ENCODE measurements around the gene FOXO1.

Gene FOXO1

GRCh38 chr13:40648040-40648439 is 18.4 kb downstream of the FOXO1 start:
- DNase-seq: no peak
- no peak for ATAC-seq (ENCODE audit: insufficient read depth, low read depth)
- Histone ChIP-seq H3K36me3 (ENCODE audit: insufficient read depth, low read length) (no peaks in the 10 kb centered on the region), H3K27me3 (ENCODE audit: insufficient read depth, low read length, poor library complexity) (no peaks in the 10 kb centered on the region), H3K9me3 (ENCODE audit: insufficient read depth, low read length, severe bottlenecking) (no peaks in the 10 kb centered on the region), H3K4me1 (ENCODE audit: insufficient read depth, low read length) (no peaks in the 10 kb centered on the region), H3K27ac (ENCODE audit: low read length) (no peak overlapping the region), H4K20me1 (ENCODE audit: insufficient read depth, low read length) (no peaks in the 10 kb centered on the region), H3K4me2 (ENCODE audit: insufficient read depth, low read length) (no peak overlapping the region), H2AFZ (ENCODE audit: low read depth, low read length) (no peak overlapping the region), H3K79me2 (ENCODE audit: insufficient read depth, low read length) (no peaks in the 10 kb centered on the region), H3K9ac (ENCODE audit: low read depth, low read length) (no peak overlapping the region), H3K4me3 (ENCODE audit: low read depth in 1 of 2, low read length in 2 of 2) (no peak overlapping the region)
- no peak for TF ChIP-seq EZH2 (IDR thresholded peaks at IDR 0.05; ENCODE audit: borderline replicate concordance, low read depth, low read length, severe bottlenecking)

- Histone ChIP-seq H3K79me2 (ENCODE audit: insufficient read depth, low read length) (no peaks in the 10 kb centered on the region), H4K20me1 (ENCODE audit: insufficient read depth, low read length) (no peaks in the 10 kb centered on the region), H2AFZ (ENCODE audit: low read depth, low read length) (no peak overlapping the region), H3K9me3 (ENCODE audit: insufficient read depth, low read length, severe bottlenecking) (no peaks in the 10 kb centered on the region), H3K27ac (ENCODE audit: low read length) (no peak overlapping the region), H3K4me1 (ENCODE audit: insufficient read depth, low read length) (no peaks in the 10 kb centered on the region), H3K9ac (ENCODE audit: low read depth, low read length) (no peak overlapping the region), H3K4me3 (ENCODE audit: low read depth in 1 of 2, low read length in 2 of 2) (no peak overlapping the region), H3K4me2 (ENCODE audit: insufficient read depth, low read length) (no peak overlapping the region), H3K27me3 (ENCODE audit: insufficient read depth, low read length, poor library complexity) (no peaks in the 10 kb centered on the region), H3K36me3 (ENCODE audit: insufficient read depth, low read length) (no peaks in the 10 kb centered on the region)
- no peak for DNase-seq
- TF ChIP-seq CTCF (IDR thresholded peaks at IDR 0.05; ENCODE audit: borderline replicate concordance, extremely low read depth, low read length, poor library complexity, severe bottlenecking) (no peak), EZH2 (IDR thresholded peaks at IDR 0.05; ENCODE audit: borderline replicate concordance, low read depth, low read length, severe bottlenecking) (no peak)
- ATAC-seq (ENCODE audit: insufficient read depth, low read depth): no peak
Observed at GRCh38 chr13:40644838-40645604, 21.4 kb downstream of the FOXO1 start.

DNA sequence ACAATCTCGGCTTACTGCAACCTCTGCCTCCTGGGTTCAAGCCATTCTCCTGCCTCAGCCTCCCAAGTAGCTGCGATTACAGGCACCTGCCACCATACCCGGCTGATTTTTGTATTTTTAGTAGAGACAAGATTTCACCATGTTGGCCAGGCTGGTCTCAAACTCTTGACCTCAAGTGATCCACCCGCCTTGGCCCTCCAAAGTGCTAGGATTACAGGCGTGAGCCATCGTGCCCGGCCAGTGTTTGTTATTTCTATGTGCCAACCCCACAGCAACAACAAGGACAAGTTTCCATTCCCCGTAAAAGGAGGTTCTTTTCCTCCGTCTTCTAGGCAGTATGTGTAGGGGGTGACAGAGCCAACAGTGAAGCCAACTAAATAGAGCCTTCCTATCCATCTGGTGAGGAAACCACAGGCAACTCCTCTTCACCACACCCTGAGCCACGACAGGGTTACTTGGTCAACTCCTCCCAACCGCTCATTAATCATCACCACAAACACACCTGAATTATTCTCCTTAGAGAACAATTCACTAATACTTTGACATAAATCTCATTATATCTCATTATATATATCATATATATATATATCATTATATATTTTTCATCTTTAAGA is 25.5 kb downstream of the FOXO1 start:
- 0 out of 2 replicates have a peak, but pooled peaks cover 2% of the 10 kb centered on the region for H4K20me1 ChIP-seq (ENCODE audit: insufficient read depth, low read length)
- no peak overlapping the region for H3K27ac ChIP-seq (ENCODE audit: low read length)
- H3K79me2 ChIP-seq (ENCODE audit: insufficient read depth, low read length): no peaks in the 10 kb centered on the region
- no peak overlapping the region for H2AFZ ChIP-seq (ENCODE audit: low read depth, low read length)
- TF ChIP-seq EZH2 (IDR thresholded peaks at IDR 0.05; ENCODE audit: borderline replicate concordance, low read depth, low read length, severe bottlenecking) (no peak), CTCF (IDR thresholded peaks at IDR 0.05; ENCODE audit: borderline replicate concordance, extremely low read depth, low read length, poor library complexity, severe bottlenecking) (no peak)
- no peaks in the 10 kb centered on the region for H3K4me1 ChIP-seq (ENCODE audit: insufficient read depth, low read length)
- ATAC-seq (ENCODE audit: insufficient read depth, low read depth) (peak; percentile 62; the same call in 2 of the 3 replicates), DNase-seq (no peak)
- no peak overlapping the region for H3K9ac ChIP-seq (ENCODE audit: low read depth, low read length)
- no peaks in the 10 kb centered on the region for H3K27me3 ChIP-seq (ENCODE audit: insufficient read depth, low read length, poor library complexity)
- no peak overlapping the region for H3K4me3 ChIP-seq (ENCODE audit: low read depth in 1 of 2, low read length in 2 of 2)
- no peak overlapping the region for H3K4me2 ChIP-seq (ENCODE audit: insufficient read depth, low read length)
- no peaks in the 10 kb centered on the region for H3K9me3 ChIP-seq (ENCODE audit: insufficient read depth, low read length, severe bottlenecking)
- H3K36me3 ChIP-seq (ENCODE audit: insufficient read depth, low read length): no peaks in the 10 kb centered on the region

DNA sequence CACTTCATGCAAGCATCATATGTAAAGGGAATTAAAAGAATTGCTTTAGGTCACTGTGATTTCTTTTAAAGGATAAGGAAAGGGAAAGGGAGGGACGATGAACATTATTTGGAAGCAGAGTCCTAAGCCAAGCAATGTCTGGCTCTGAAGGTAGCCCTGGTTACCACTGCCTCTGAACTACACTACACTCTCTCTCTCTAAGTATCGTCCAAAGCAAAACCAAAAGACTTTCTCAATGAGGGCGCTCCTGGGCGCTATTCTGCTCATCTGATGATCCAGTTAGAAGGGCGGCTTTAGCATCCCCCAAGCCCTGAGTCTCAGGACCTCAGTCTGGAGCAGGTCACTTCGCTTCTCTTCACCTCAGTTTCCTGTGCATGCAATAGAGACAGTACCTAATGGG is 26.2 kb downstream of the FOXO1 start:
- DNase-seq (no peak), ATAC-seq (ENCODE audit: insufficient read depth, low read depth) (no peak)
- Histone ChIP-seq H3K36me3 (ENCODE audit: insufficient read depth, low read length) (no peaks in the 10 kb centered on the region), H3K27me3 (ENCODE audit: insufficient read depth, low read length, poor library complexity) (no peaks in the 10 kb centered on the region), H3K79me2 (ENCODE audit: insufficient read depth, low read length) (no peaks in the 10 kb centered on the region), H3K9ac (ENCODE audit: low read depth, low read length) (no peak overlapping the region), H3K4me2 (ENCODE audit: insufficient read depth, low read length) (no peak overlapping the region), H2AFZ (ENCODE audit: low read depth, low read length) (no peak overlapping the region), H3K27ac (ENCODE audit: low read length) (no peak overlapping the region), H3K9me3 (ENCODE audit: insufficient read depth, low read length, severe bottlenecking) (no peaks in the 10 kb centered on the region), H3K4me3 (ENCODE audit: low read depth in 1 of 2, low read length in 2 of 2) (no peak overlapping the region), H3K4me1 (ENCODE audit: insufficient read depth, low read length) (no peaks in the 10 kb centered on the region), H4K20me1 (ENCODE audit: insufficient read depth, low read length) (peaks cover 6% of the 10 kb centered on the region)
- TF ChIP-seq EZH2 (IDR thresholded peaks at IDR 0.05; ENCODE audit: borderline replicate concordance, low read depth, low read length, severe bottlenecking) (no peak), CTCF (IDR thresholded peaks at IDR 0.05; ENCODE audit: borderline replicate concordance, extremely low read depth, low read length, poor library complexity, severe bottlenecking) (no peak)

Data from DND-41 (cell line).